A549 (cell line): Measurements from ENCODE around the gene PHGDH. TPM values are rescaled to one million over a fixed set of nuclear protein-coding genes. Genes with fewer than 3 reads are reported as not detected.

ENCODE experiments used
- ATAC-seq, 2 experiments: fragments of 200-7000 bp in 1 of 2; fragments of >200 bp in 1 of 2; cut with Nextera tagmentation in 1 of 2; cut with Tn5 transposase in 1 of 2; 3 replicates each; pipeline versions ENCODE4 v1.8.0 to v1.9.1; 2018 to 2020; ENCODE audit warnings: mild to moderate bottlenecking in 1 of 2, moderate library complexity in 1 of 2
- CTCF ChIA-PET: fragments of 300-600 bp; sonication (Branson Sonifier 250); formaldehyde crosslinking; extraction: SDS; loops from one replicate; lab custom pipeline; 2021; ENCODE audit warnings: antibody characterized with exemption, inconsistent platforms; lab: Yijun Ruan, JAX
- POLR2A ChIA-PET: fragments of 350-600 bp; formaldehyde crosslinking; extraction: SDS; loops from one replicate; lab custom pipeline; 2021; ENCODE audit warnings: antibody characterized with exemption, inconsistent platforms; lab: Yijun Ruan, JAX
- DNase-seq, 2 experiments: peaks; one replicate each; pipeline versions ENCODE4 v3.0.0 to v3.0.0-alpha.2; 2011 to 2016; ENCODE audit warnings: low read depth in 1 of 2, low spot score in 1 of 2
- FAIRE-seq: peaks from 2 replicates; lab custom pipeline; 2011; peaks lifted over from hg19 to GRCh38; lab: Jason Lieb, UNC
- H3K27ac ChIP-seq, 2 experiments: fragments of >200 bp; sonication (Bioruptor Twin); formaldehyde crosslinking; 3 replicates each; pipeline ENCODE4 v1.5.1; 2016 to 2017
- H3K4me1 ChIP-seq: fragments of >200 bp; sonication (Bioruptor Twin); formaldehyde crosslinking; 3 replicates; pipeline ENCODE4 v1.6.1; 2016
- H3K4me2 ChIP-seq: fragments of >200 bp; sonication (Bioruptor Twin); formaldehyde crosslinking; 3 replicates; pipeline ENCODE4 v1.6.1; 2016
- H3K4me3 ChIP-seq: fragments of >200 bp; sonication (Bioruptor Twin); formaldehyde crosslinking; 3 replicates; pipeline ENCODE4 v1.5.1; 2016
- H3K9me3 ChIP-seq: fragments of >200 bp; sonication (Bioruptor Twin); formaldehyde crosslinking; 3 replicates; pipeline ENCODE4 v1.6.1; 2016
- CBX8 ChIP-seq: fragments of 200-600 bp; sonication (generic); IDR thresholded peaks from 2 replicates; pipeline ENCODE4 v1.6.1; 2016
- CHD2 ChIP-seq: fragments of 150-350 bp; IDR thresholded peaks from 2 replicates; pipeline ENCODE4 v1.6.1; 2014; ENCODE audit warnings: low read length; ENCODE audit not compliant: partially characterized antibody
- CTCF ChIP-seq: fragments of >200 bp; sonication (Bioruptor Twin); formaldehyde crosslinking; IDR thresholded peaks from 3 replicates; pipeline ENCODE4 v1.5.1; 2016
- EHF ChIP-seq: fragments of 250-450 bp; sonication (Bioruptor Pico); IDR thresholded peaks from 2 replicates; pipeline ENCODE4 v1.5.0; 2020; ENCODE audit warnings: mild to moderate bottlenecking
- HDAC2 ChIP-seq: fragments of 200-600 bp; sonication (generic); IDR thresholded peaks from 2 replicates; pipeline ENCODE4 v1.6.1; 2016
- JUN ChIP-seq, 2 experiments: fragments of >200 bp; sonication (Bioruptor Twin); formaldehyde crosslinking; IDR thresholded peaks; 2 replicates in 1 of 2; 3 replicates in 1 of 2; pipeline ENCODE4 v1.6.1; 2016 to 2017
- JUNB ChIP-seq: fragments of >200 bp; sonication (Bioruptor Twin); formaldehyde crosslinking; IDR thresholded peaks from 2 replicates; pipeline ENCODE4 v1.6.1; 2016
- KDM5A ChIP-seq: fragments of 200-600 bp; sonication (generic); IDR thresholded peaks from 2 replicates; pipeline ENCODE4 v1.6.1; 2016; ENCODE audit warnings: antibody characterized with exemption, mild to moderate bottlenecking
- NPAS2 ChIP-seq: fragments of 250-450 bp; sonication (Bioruptor Pico); IDR thresholded peaks from 2 replicates; pipeline ENCODE4 v1.8.0; 2022; ENCODE audit warnings: mild to moderate bottlenecking, moderate library complexity, borderline replicate concordance
- PBX3 ChIP-seq: IDR thresholded peaks from 2 replicates; pipeline ENCODE4 v1.6.1; 2012
- POLR2A ChIP-seq: IDR thresholded peaks from 2 replicates; pipeline ENCODE4 v1.6.1; 2012; ENCODE audit warnings: mild to moderate bottlenecking, low read length
- POLR2AphosphoS2 ChIP-seq: conservative IDR thresholded peaks from 2 replicates; pipeline ENCODE4 v1.6.1; 2012; ENCODE audit warnings: low read length, improper control_type of control experiment, inconsistent platforms
- RAD21 ChIP-seq, 2 experiments: fragments of >200 bp in 1 of 2; sonication (Bioruptor Twin) in 1 of 2; formaldehyde crosslinking in 1 of 2; IDR thresholded peaks in 1 of 2; conservative IDR thresholded peaks in 1 of 2; 2 replicates in 1 of 2; 3 replicates in 1 of 2; pipeline ENCODE4 v1.6.1; 2012 to 2018; ENCODE audit warnings: inconsistent platforms in 1 of 2
- RARB ChIP-seq: fragments of 250-450 bp; sonication (Bioruptor Pico); IDR thresholded peaks from 2 replicates; pipeline ENCODE4 v1.8.0; 2021; ENCODE audit warnings: mild to moderate bottlenecking, moderate library complexity
- REST ChIP-seq: fragments of 200-600 bp; sonication (generic); IDR thresholded peaks from 2 replicates; pipeline ENCODE4 v1.6.1; 2016; ENCODE audit warnings: antibody characterized with exemption, mild to moderate bottlenecking, moderate library complexity
- RNF2 ChIP-seq: fragments of 200-600 bp; sonication (generic); IDR thresholded peaks from 2 replicates; pipeline ENCODE4 v1.6.1; 2016; ENCODE audit warnings: low read depth, mild to moderate bottlenecking, antibody characterized with exemption, moderate library complexity, borderline replicate concordance
- SMC3 ChIP-seq: fragments of >200 bp; sonication (Bioruptor Twin); formaldehyde crosslinking; IDR thresholded peaks from 3 replicates; pipeline ENCODE4 v1.6.1; 2018; ENCODE audit warnings: inconsistent platforms
- SREBF2 ChIP-seq: fragments of 450-650 bp; IDR thresholded peaks from 2 replicates; pipeline ENCODE4 v1.6.1; 2014; ENCODE audit warnings: mild to moderate bottlenecking, moderate library complexity
- ZFP36 ChIP-seq: fragments of 450-650 bp; IDR thresholded peaks from 2 replicates; pipeline ENCODE4 v1.6.1; 2014; ENCODE audit warnings: borderline replicate concordance; ENCODE audit not compliant: partially characterized antibody
- ZSCAN20 ChIP-seq: fragments of 250-450 bp; sonication (Bioruptor Pico); IDR thresholded peaks from 2 replicates; pipeline ENCODE4 v1.8.0; 2022; ENCODE audit warnings: mild to moderate bottlenecking, moderate library complexity
- WGBS: methylation state at CpG from one replicate; pipeline ENCODE4 v1.1.6; 2017; ENCODE audit errors: missing lambda C conversion rate; 5-methylcytosine and 5-hydroxymethylcytosine counted together
- polyA plus RNA-seq, 4 experiments: library from polyadenylated mRNA; depleted of rRNA in 3 of 4; stranded (reverse); fragments of >200 nt; fragmentation: RNase III in 1 of 4; extraction: RNeasy Plus Mini Kit Qiagen cat#74134 plus additional on column Dnase treatment in 1 of 4; gene quantifications; 2 replicates in 3 of 4; 3 replicates in 1 of 4; pipeline ENCODE4 v1.2.3, GENCODE V29; 2011 to 2017

The PHGDH gene
- polyA plus RNA-seq, 2 of the 4 experiments (the other 2 are of a cell fraction), result 41.4 to 65.6 TPM

DNA sequence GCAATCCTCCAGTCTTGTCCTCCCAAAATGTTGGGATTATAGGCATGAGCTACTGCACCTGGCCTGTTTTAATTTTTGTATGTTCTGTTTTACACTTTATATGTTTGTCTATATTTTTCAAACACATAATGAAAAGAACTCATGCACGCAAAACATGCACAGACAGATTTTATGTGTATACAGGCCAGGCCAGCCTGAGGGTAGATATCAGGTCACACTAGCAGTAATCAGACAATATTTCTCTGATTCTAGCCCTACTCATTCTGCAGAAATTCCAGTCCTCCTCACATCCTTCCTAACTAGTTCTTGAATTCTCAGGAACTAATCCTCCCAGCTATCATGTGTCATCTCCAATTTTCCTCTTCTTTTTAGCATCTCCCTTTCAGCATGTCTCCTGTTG lies 27.8 kb upstream of the PHGDH start:
- no peaks in the 10 kb centered on the region for H3K4me1 ChIP-seq
- TF ChIP-seq CTCF, result no peak
- TF ChIP-seq SREBF2, result no peak
- TF ChIP-seq PBX3, result no peak
- no peak for TF ChIP-seq JUN (IDR thresholded peaks at IDR 0.05)
- no peak for TF ChIP-seq HDAC2
- TF ChIP-seq SMC3, result no peak
- no peak for TF ChIP-seq RAD21 (conservative IDR thresholded peaks at IDR 0.05 in 1 of 2, IDR thresholded peaks at IDR 0.05 in 1 of 2)
- no peak for TF ChIP-seq ZFP36
- TF ChIP-seq KDM5A, result no peak
- no peak for TF ChIP-seq EHF (CRISPR knock-in tag)
- no peak for TF ChIP-seq CHD2
- no peak for TF ChIP-seq ZSCAN20 (CRISPR knock-in tag)
- TF ChIP-seq RARB (CRISPR knock-in tag), result no peak
- no peak for TF ChIP-seq CBX8
- CTCF ChIA-PET, result interaction anchor here (0.6 to 1.8 kb wide), 3 partner anchors 8 to 85 kb away, joined by 3 to 4 read pairs (median 3); no protein-coding TSS in a partner anchor
- H3K4me3 ChIP-seq, result no peak overlapping the region
- FAIRE-seq, result no peak
- no peak for DNase-seq
- ATAC-seq, result no peak
- H3K27ac ChIP-seq, result no peak overlapping the region
- WGBS, result 90% methylated on average over 1 of the region's 1 CpG
- H3K4me2 ChIP-seq, result no peak overlapping the region
- POLR2A ChIA-PET, result no interaction called here
- no peaks in the 10 kb centered on the region for H3K9me3 ChIP-seq

DNA sequence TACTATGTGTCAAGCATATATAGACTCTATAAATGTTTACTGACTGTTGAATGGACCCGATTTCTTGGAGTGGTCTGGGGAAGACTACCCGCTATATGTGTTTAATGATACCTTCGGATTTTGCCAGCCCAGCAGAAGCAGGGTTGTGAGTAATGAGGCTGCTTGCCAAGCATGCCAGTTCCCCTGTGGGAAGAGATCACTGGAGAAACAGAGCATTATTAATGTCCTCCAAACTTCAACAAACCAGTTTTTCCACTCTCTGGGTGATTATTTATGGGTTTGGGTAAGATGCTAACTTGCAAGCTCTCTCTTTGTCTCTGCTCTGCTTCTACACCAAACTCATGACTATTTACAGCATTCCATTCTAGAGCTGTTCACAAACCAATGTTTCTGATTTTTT lies 25.1 kb upstream of the PHGDH start:
- CTCF ChIA-PET, result interaction anchor here (1.5 to 3.7 kb wide), 2 partner anchors 11 to 75 kb away, joined by 4 to 16 read pairs; no protein-coding TSS in a partner anchor
- Histone ChIP-seq H3K4me1 (no peaks in the 10 kb centered on the region), H3K27ac (no peak overlapping the region), H3K4me2 (no peak overlapping the region), H3K4me3 (no peak overlapping the region), H3K9me3 (no peaks in the 10 kb centered on the region)
- POLR2A ChIA-PET, result no interaction called here
- no peak for FAIRE-seq
- no peak for TF ChIP-seq RNF2
- TF ChIP-seq CHD2, result no peak
- no peak for TF ChIP-seq REST
- no peak for TF ChIP-seq POLR2AphosphoS2
- TF ChIP-seq POLR2A, result no peak
- TF ChIP-seq JUNB, result no peak
- TF ChIP-seq ZFP36, result no peak
- no peak for TF ChIP-seq NPAS2
- no peak for ATAC-seq
- no peak for DNase-seq
- WGBS, result 40% methylated on average over 3 of the region's 3 CpGs
